GM18951 (cell line): ENCODE measurements around the gene AUH.

Experiments
- POLR2A ChIP-seq: IDR thresholded peaks from 4 replicates; pipeline ENCODE4 v1.6.1; 2011; ENCODE audit warnings: mild to moderate bottlenecking; ENCODE audit not compliant: insufficient read length, insufficient read depth; ENCODE audit errors: extremely low read depth
- in situ Hi-C: fragments of 300-500 bp; cut with MboI; formaldehyde crosslinking; loops from one replicate; pipeline ENCODE4 v1.12.0; 2022; ENCODE audit warnings: low sequenced_read_pairs, mixed read lengths, inconsistent platforms; ENCODE audit not compliant: unreplicated experiment

The AUH gene

DNA sequence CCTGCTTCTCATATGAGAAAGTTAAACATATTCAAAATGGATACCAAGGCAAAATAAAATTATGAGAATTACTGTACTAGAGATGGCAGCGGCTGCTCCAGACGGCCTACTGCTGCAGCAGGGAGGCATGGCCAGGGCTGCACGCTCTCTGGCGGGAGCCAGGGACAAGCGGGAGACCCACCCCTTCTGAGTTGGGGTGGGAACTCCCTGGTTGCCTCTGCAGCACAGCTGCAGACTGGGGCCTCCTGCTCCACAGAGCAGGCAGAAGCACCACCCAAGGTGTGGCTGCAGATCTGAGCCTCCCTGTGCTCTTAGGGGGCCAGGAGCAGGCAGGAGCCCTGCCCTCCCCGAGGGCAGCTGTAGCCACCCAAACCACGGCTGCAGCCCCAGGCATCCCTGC is 2.3 kb upstream of the AUH start:
- in situ Hi-C loops, result no loop called here
- no peak for TF ChIP-seq POLR2A

DNA sequence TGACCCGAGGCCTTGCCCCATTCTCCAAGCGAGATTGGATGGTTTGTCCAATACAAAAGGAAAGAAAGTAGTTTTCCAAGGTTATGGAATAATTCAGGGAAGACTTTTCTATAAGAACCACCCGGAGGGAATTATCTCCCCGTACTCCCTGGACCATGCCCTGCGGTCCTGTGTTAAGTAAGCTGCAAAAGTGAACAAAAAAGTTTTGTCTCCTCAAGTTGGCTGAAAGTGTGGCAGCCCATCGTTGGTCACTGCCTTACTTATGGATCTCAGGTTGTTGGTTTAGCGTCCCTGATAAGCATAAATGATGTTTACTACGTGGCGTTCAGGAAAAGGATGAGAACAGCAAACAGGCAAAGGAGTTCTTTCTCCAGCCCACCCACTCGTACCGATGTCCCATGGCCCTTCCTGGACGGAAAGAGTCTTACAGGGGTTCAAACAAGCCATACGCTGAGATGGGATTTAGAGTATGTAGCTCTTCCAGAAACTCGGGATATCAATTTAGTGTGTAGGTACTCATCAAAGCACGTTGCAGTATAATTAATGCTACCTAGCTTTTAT is 413 bp upstream of the AUH start:
- in situ Hi-C loops, result no loop called here
- no peak for TF ChIP-seq POLR2A

DNA sequence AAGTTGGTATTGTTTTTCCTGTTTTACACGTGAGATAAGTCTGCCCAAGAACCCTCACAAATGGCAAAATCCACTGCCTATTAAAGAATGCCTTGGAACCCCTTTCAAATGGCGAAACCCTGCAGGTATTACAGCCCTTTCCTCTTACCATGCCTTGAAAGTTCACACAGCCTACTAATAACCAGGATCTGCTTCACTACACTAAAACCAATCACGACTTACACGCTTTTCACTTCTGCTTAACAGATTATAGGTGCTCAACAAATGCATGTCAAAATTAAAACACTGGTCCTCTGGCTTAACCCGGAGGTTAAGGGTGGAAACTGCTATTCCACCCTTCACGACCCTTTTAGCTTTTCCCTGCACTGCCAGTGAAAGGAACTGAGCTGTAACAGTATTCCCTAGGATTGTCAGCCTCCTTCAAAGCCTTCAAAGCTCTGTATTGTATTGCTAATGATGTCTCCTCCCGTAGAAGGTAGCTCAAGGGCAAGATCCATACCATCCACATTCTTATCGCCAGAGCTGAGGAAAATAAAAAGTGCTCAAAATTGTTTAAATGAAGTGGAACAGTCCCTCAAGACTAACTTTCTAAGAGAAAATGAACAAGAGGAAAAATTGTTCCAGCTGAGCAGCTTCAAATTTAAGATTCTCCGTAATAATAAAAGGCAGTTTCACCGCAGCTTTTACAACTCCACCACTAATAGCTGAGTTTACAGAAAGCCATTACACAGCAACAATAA is 997 bp downstream of the AUH start:
- no peak for TF ChIP-seq POLR2A
- in situ Hi-C loops, result no loop called here

DNA sequence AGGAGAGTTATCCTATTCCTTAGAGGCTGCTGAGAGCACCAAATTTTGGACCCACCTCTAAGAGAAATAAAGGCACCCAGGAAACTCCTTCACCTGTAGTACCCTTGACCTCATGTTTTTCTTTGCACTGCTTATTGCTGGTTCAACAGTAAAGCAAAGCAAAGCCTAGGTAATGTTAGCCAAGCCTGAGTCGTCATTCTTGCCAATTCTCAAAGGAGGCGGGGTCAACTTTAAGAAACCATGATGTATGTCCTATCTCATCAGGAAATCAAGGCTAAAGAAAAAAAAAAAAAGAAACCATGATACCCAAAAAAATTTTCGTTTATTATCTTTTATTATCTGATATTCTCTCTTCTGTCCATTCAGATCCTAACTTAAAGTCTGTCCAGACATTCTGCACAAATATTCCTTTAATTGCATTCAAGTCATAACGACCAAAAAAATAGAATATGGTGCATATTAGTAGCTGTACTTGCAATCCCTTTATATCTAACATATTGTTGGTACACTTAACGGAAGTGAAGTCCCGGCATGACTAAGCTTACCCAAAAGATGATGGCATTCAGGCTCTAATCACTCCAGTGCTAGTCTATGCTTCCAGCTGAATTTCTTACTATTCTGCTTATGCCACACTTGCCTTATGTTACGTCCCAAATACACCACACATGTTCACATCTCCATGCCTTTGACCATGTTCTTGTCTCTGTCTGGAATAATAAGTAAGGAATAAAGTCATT is 1.8 kb downstream of the AUH start:
- TF ChIP-seq POLR2A, result no peak

DNA sequence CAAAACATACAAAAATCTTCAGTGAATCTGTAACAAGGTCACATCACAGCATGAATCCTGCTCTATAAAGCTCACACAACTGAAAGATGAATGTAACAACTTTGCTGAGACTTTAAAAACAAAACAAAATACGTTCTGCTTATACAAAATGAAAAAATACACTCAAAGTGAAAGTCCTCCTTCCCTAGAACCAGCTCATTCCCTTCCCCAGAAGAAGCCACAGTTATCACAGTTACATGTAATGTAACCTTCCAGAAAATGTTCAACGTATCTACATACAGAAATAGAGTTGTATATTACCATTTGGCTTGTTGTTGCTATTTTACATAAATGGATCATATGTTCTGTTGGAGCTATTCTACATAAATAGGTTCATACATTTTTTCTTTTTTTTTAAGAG is 2.6 kb downstream of the AUH start:
- no peak for TF ChIP-seq POLR2A
- in situ Hi-C loops, result no loop called here

More for the DNA sequence above, 1.8 kb downstream of the AUH start:
- in situ Hi-C loops, result no loop called here

DNA sequence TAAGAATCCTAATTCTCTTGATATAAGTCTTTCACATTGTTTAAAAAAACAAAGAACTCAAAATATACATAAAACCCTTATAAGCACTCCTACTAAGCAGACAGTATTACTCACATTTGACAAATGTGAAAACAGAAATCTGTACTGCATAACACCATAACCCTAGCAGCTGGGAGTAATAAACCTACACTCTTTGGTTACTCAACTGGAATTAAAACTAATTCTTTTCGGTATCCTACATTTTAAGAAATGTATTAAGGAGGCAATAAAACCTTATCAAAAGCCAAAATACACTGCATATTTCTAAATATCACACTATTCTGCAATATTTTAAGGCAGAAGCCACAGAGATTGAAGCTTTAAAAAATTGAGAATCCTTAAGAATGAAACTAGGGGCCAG is 6.8 kb downstream of the AUH start:
- TF ChIP-seq POLR2A, result no peak
- in situ Hi-C loops, result no loop called here

DNA sequence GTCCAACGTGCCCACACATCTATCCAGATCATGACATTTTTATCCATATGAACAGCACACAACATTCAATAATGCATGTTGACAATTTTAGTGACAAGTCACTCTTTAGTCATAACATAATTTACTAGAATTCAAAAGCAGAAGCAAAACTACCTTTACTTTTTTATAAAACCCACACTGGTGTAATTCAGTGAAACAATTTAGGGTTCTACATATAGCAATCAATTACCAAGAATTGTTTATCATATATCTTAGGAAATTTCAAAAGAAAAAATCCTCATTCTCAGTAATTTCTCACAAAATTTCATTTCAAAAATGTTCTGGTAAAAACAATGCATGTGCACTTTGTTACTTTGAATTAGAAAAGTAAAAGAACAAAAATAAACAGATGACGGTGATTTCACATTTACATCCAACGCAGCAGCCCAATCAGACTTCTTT is 12.6 kb downstream of the AUH start:
- no peak for TF ChIP-seq POLR2A
- in situ Hi-C loops, result no loop called here

DNA sequence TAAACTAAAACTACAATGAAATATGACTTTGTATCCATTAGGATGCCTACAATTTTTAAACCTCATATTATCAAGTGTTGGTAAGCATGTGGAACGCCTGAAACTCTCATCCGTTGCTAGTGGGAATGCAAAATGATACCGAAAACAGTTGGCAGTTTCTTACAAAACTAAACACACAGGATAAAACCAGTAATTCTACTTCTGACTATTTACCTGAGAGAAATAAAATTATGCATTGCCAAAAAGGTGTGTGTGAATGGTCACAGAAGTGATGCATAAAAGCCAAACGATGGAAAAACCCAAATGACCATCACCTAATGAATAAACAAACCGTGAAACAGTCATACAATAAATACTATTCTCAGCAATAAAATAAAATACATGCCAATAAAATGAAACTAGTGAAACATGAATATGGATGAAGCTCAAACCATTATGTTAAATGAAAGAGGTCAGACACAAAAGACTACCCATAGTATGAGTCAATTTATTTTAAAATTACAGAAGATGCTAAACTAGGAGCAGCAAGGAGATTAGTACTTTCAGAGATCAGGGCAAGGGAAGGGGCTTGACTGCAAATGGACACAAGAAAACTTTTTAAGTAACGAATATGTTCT is 13.4 kb downstream of the AUH start:
- in situ Hi-C loops, result no loop called here
- TF ChIP-seq POLR2A, result no peak

DNA sequence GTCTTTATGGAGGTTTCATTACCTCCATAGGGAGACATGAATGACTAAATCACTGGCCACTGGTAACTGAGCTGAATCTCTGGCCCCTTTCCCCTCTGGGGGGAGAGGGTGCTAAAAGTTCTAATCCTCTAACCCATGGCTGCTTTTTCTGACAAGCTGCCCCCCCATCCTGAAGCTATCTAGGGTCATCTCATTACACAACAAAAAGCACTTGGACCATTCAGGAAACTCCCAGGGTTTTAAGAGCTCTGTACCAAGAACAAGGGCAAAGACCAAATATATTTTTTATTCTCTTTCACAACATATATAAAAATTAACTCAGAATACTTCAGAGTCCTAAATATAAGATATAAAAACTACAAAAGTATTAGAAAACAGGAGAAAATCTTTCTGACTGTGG is 14.3 kb downstream of the AUH start:
- no peak for TF ChIP-seq POLR2A
- in situ Hi-C loops, result no loop called here

DNA sequence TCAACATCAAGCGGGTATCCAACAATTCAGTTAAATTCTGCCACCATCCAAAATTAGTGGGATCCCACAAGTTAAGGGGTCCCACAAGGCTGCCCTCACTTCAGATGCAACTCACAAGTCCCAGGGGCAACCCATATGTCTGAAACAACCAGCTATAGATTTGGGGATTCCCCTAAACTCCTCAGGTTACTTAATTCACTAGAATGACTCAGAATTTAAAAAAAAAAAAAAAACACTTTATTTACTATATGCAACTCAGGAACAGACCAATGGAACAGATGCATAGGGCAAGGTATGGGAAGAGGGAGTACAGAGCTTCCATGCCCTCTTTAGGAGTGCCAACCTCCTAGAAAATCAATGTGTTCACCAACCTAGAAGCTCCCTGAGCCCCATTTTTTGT is 15.1 kb downstream of the AUH start:
- no peak for TF ChIP-seq POLR2A
- in situ Hi-C loops, result no loop called here

DNA sequence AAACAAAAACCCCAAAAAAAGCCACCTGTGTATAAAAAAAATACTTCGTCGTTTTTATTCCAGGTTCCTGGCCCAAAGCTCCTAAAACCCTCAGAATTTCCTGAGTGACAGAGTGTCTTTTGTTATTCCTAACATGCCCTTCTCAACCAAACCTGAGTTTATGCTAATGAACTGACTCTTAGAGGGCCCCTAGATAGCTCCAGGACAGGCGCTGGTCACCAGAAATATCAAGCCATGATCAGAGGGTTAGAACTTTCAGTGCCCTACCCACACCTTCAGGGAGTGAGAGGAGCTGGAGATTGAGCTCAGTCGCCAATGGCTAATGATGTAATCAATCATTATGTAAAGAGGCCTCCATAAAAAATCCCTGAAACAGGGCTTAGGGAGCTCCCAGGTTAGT is 15.7 kb downstream of the AUH start:
- no peak for TF ChIP-seq POLR2A
- in situ Hi-C loops, result no loop called here

DNA sequence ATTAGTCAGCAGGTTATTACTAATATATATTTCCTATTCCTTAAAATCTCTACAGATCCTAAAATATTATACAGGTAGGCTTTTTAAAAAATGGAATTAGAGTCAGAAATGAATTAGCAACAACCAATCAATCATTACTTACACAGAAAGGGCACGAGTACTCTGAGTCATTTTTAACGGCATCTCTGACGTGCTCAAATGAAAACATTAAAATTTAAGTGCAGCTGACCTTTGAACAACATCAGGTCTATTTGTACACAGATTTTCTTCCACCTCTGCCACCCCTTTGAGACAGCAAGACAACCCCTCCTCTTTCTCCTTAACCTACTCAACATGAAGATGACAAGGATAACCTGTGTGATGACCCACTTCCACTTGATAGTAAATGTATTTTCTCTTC is 19.1 kb downstream of the AUH start:
- no peak for TF ChIP-seq POLR2A
- in situ Hi-C loops, result no loop called here

DNA sequence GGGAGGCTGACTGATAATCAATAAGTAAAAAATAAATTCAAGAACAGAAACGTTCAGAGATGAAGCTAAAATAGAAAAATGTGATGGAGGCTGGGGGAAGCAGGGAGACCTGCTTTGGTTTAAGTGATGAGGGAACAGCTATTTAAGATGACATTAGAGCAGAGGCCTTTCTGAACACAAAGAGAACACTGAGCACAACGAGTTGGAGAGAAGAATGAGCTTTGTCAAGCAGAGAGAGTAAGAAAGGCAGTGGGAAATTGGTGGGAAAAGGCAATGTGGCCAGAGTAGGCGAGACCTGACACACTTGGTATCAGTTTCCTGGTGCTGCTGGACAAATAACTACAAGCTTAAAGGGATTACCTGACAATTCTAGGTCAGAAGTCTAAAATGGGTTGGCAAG is 20.0 kb downstream of the AUH start:
- TF ChIP-seq POLR2A, result no peak
- in situ Hi-C loops, result no loop called here
